IMR-90 (cell line): Measurements from ENCODE around the gene TAS2R42. TPM values are rescaled to one million over a fixed set of nuclear protein-coding genes. Genes with fewer than 3 reads are reported as not detected.

Experiments
- polyA plus RNA-seq, 3 experiments: library from polyadenylated mRNA; depleted of rRNA; stranded (reverse); fragments of >200 nt; gene quantifications; 2 replicates each; pipeline ENCODE4 v1.2.3, GENCODE V29; 2012; ENCODE audit warnings: low replicate concordance in 1 of 3
- total RNA-seq: library from RNA; depleted of rRNA; stranded (reverse); fragments of >200 nt; gene quantifications from 2 replicates; pipeline ENCODE4 v1.2.3, GENCODE V29; 2012; rRNA removed

The TAS2R42 gene
- total and polyA plus RNA-seq, 2 of the 4 experiments (the other 2 are of a cell fraction), result not detected

Other genes with a start within 250 kb of the TAS2R42 start
- 2.0 and 3.9 TPM in 2 replicates for gene TAS2R14, start 247.7 kb downstream of the TAS2R42 start, total RNA-seq
- gene TAS2R14, start 247.7 kb downstream of the TAS2R42 start, polyA plus RNA-seq (2012; rRNA removed), result 1.1 and 1.6 TPM in 2 replicates
- gene TAS2R50, start 200.0 kb downstream of the TAS2R42 start, total RNA-seq, result 2.3 and 4.4 TPM in 2 replicates
- gene TAS2R50, start 200.0 kb downstream of the TAS2R42 start, polyA plus RNA-seq (2012; rRNA removed), result not detected in 2 replicates
- gene TAS2R20, start 188.6 kb downstream of the TAS2R42 start, total RNA-seq, result 3.4 and 3.9 TPM in 2 replicates
- 0.24 and 0.36 TPM in 2 replicates for gene TAS2R20, start 188.6 kb downstream of the TAS2R42 start, polyA plus RNA-seq (2012; rRNA removed)
- gene TAS2R19, start 164.3 kb downstream of the TAS2R42 start, total RNA-seq, result 5.0 and 8.1 TPM in 2 replicates
- gene TAS2R19, start 164.3 kb downstream of the TAS2R42 start, polyA plus RNA-seq (2012; rRNA removed), result 0.24 and 0.29 TPM in 2 replicates
- 4.3 and 8.6 TPM in 2 replicates for gene TAS2R31, start 155.5 kb downstream of the TAS2R42 start, total RNA-seq
- 0.10 and 0.24 TPM in 2 replicates for gene TAS2R31, start 155.5 kb downstream of the TAS2R42 start, polyA plus RNA-seq (2012; rRNA removed)
- gene TAS2R46, start 124.6 kb downstream of the TAS2R42 start, total RNA-seq, result 3.3 and 4.7 TPM in 2 replicates
- 0.09 TPM in 1 of 2 replicates, not detected in the other for gene TAS2R46, start 124.6 kb downstream of the TAS2R42 start, polyA plus RNA-seq (2012; rRNA removed)
- 0.90 and 1.9 TPM in 2 replicates for gene TAS2R43, start 94.6 kb downstream of the TAS2R42 start, total RNA-seq
- gene TAS2R43, start 94.6 kb downstream of the TAS2R42 start, polyA plus RNA-seq (2012; rRNA removed), result not detected in 2 replicates
- 5.0 and 7.2 TPM in 2 replicates for gene TAS2R30, start 52.3 kb downstream of the TAS2R42 start, total RNA-seq
- gene TAS2R30, start 52.3 kb downstream of the TAS2R42 start, polyA plus RNA-seq (2012; rRNA removed), result 0.03 TPM in 1 of 2 replicates, not detected in the other
- 2.7 and 4.7 TPM in 2 replicates for gene SMIM10L1, start 15.7 kb downstream of the TAS2R42 start, total RNA-seq
- 4.5 and 5.3 TPM in 2 replicates for gene SMIM10L1, start 15.7 kb downstream of the TAS2R42 start, polyA plus RNA-seq (2012; rRNA removed)
- not detected in 2 replicates for gene PRB3, start 82.8 kb upstream of the TAS2R42 start, total RNA-seq
- not detected in 2 replicates for gene PRB3, start 82.8 kb upstream of the TAS2R42 start, polyA plus RNA-seq (2012; rRNA removed)
- not detected in 2 replicates for gene PRB4, start 123.5 kb upstream of the TAS2R42 start, total RNA-seq
- gene PRB4, start 123.5 kb upstream of the TAS2R42 start, polyA plus RNA-seq (2012; rRNA removed), result not detected in 2 replicates
- gene PRB2, start 208.6 kb upstream of the TAS2R42 start, total RNA-seq, result not detected in 2 replicates
- gene PRB2, start 208.6 kb upstream of the TAS2R42 start, polyA plus RNA-seq (2012; rRNA removed), result not detected in 2 replicates